Activated T-helper 1 cell treated with anti-CD3 and anti-CD28 coated beads, Interleukin-12 subunit alpha, Interleukin-12 subunit beta, Interleukin-2, Interleukin-4 antibody, amounts not matched to agents 30 ng/mL and 10 ng/mL and 1 ng/mL, durations not matched to agents 14 hours and 24 hours and 36 hours (primary cell): ENCODE measurements around the gene PAAF1. TPM values are rescaled to one million over a fixed set of nuclear protein-coding genes. Genes with fewer than 3 reads are reported as not detected.
"Not testable (repeated sequence)": the region's sequence is repeated elsewhere in the genome, so short reads cannot be mapped to it uniquely, and the experiment has no call there.

ENCODE experiments used
- DNase-seq: peaks from one replicate; pipeline ENCODE4 v3.0.0; 2021; ENCODE audit warnings: low spot score
- H3K27ac Mint-ChIP-seq: one replicate; pipeline ENCODE4 v1.8.0; 2021; ENCODE audit warnings: mild to moderate bottlenecking, mixed read lengths
- H3K27me3 Mint-ChIP-seq: one replicate; pipeline ENCODE4 v1.8.0; 2022; ENCODE audit warnings: mild to moderate bottlenecking, moderate library complexity, mixed read lengths; ENCODE audit not compliant: insufficient read depth
- H3K36me3 Mint-ChIP-seq: one replicate; pipeline ENCODE4 v1.8.0; 2021; ENCODE audit warnings: low read depth, mixed read lengths
- H3K4me1 Mint-ChIP-seq: one replicate; pipeline ENCODE4 v1.8.0; 2021; ENCODE audit warnings: low read depth, mixed read lengths
- H3K4me3 Mint-ChIP-seq: one replicate; pipeline ENCODE4 v1.8.0; 2021; ENCODE audit warnings: mild to moderate bottlenecking, moderate library complexity, mixed read lengths
- H3K9me3 Mint-ChIP-seq: one replicate; pipeline ENCODE4 v1.8.0; 2021; ENCODE audit warnings: mixed read lengths
- intact Hi-C: fragments of 100-400 bp; cut with micrococcal nuclease; formaldehyde crosslinking; loops from one replicate; pipeline ENCODE4 v1.15.1; 2024
- total RNA-seq: library from RNA; stranded (reverse); gene quantifications from 2 replicates; pipeline ENCODE4 v1.2.3, GENCODE V29; 2022

The PAAF1 gene
- total RNA-seq, 1 donor from 2014 or later = 25.0 TPM

- Mint-ChIP-seq H3K4me3 (no peak overlapping the region), H3K36me3 (peaks cover 20% of the 10 kb centered on the region), H3K27ac (no peak overlapping the region), H3K9me3 (no peaks in the 10 kb centered on the region), H3K27me3 (no peaks in the 10 kb centered on the region), H3K4me1 (no peaks in the 10 kb centered on the region)
- intact Hi-C loops = no loop called here
- DNase-seq = no peak
These were observed 16.2 kb downstream of the PAAF1 start for GRCh38 chr11:73893041-73893440.

GRCh38 chr11:73894725-73895335 lies 18.0 kb downstream of the PAAF1 start:
- intact Hi-C loops = no loop called here
- Mint-ChIP-seq H3K4me3 (no peak overlapping the region), H3K27ac (no peak overlapping the region), H3K9me3 (no peaks in the 10 kb centered on the region), H3K27me3 (no peaks in the 10 kb centered on the region), H3K36me3 (peaks cover 14% of the 10 kb centered on the region), H3K4me1 (no peaks in the 10 kb centered on the region)
- no peak for DNase-seq

DNA sequence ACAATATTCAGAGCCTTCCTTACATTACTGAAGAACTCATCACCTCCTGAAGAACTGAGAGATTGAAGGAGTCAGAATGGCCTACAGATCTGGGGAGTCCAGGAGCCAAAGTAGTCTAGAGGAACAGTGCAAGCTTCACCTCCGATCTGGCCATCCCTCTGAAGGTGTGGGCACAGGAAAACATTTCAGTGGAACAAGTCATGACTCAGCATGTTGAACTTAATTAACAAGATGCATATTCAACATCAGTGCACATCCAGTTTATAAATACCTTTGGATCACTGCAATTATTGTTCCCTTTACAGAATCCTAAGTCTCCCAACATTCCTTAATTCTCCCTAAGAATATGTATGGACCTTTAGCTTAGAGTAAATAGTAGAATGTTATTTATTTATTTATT lies 25.5 kb downstream of the PAAF1 start:
- H3K27ac Mint-ChIP-seq = no peak overlapping the region
- no peaks in the 10 kb centered on the region for H3K9me3 Mint-ChIP-seq
- intact Hi-C loops = no loop called here
- no peaks in the 10 kb centered on the region for H3K27me3 Mint-ChIP-seq
- H3K4me1 Mint-ChIP-seq = no peaks in the 10 kb centered on the region
- DNase-seq = no peak
- no peak overlapping the region for H3K4me3 Mint-ChIP-seq
- H3K36me3 Mint-ChIP-seq = peaks cover 12% of the 10 kb centered on the region

- no peak overlapping the region for H3K27ac Mint-ChIP-seq
- H3K4me1 Mint-ChIP-seq = no peaks in the 10 kb centered on the region
- H3K36me3 Mint-ChIP-seq = peaks cover 8% of the 10 kb centered on the region
- H3K27me3 Mint-ChIP-seq = no peaks in the 10 kb centered on the region
- intact Hi-C loops = no loop called here
- H3K9me3 Mint-ChIP-seq = no peaks in the 10 kb centered on the region
- no peak overlapping the region for H3K4me3 Mint-ChIP-seq
- DNase-seq = no peak
These were observed 30.4 kb downstream of the PAAF1 start for GRCh38 chr11:73907191-73907590.

DNA sequence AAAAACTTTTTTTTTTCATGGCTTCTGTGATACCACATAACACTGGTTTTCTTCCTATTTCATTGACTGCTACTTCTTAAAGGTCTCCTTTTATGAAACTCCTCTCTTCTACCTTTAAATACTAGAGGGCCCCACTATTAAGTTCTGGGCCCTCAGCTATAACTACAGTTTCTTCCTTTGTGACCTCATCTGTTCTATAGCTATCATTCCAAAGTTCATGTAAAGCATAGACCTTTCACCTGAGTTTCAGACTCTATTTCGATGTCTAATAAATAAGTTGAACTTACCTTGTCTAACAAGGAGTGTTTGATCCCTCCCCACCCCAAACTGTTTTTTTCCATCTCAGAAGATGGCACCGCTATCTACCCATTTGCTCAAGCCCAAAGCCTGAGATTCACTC lies 35.2 kb downstream of the PAAF1 start:
- intact Hi-C loops = no loop called here
- H3K4me1 Mint-ChIP-seq = no peaks in the 10 kb centered on the region
- no peaks in the 10 kb centered on the region for H3K9me3 Mint-ChIP-seq
- no peak for DNase-seq
- H3K4me3 Mint-ChIP-seq = no peak overlapping the region
- peaks cover 23% of the 10 kb centered on the region for H3K36me3 Mint-ChIP-seq
- H3K27me3 Mint-ChIP-seq = no peaks in the 10 kb centered on the region
- no peak overlapping the region for H3K27ac Mint-ChIP-seq

- no peaks in the 10 kb centered on the region for H3K27me3 Mint-ChIP-seq
- intact Hi-C loops = no loop called here
- no peak overlapping the region for H3K27ac Mint-ChIP-seq
- H3K9me3 Mint-ChIP-seq = no peaks in the 10 kb centered on the region
- peaks cover 26% of the 10 kb centered on the region for H3K36me3 Mint-ChIP-seq
- H3K4me1 Mint-ChIP-seq = no peaks in the 10 kb centered on the region
- DNase-seq = no peak
- no peak overlapping the region for H3K4me3 Mint-ChIP-seq
These were observed 36.7 kb downstream of the PAAF1 start for GRCh38 chr11:73913472-73913871.

GRCh38 chr11:73914284-73914683 lies 37.5 kb downstream of the PAAF1 start:
- no peaks in the 10 kb centered on the region for H3K9me3 Mint-ChIP-seq
- peaks cover 30% of the 10 kb centered on the region for H3K36me3 Mint-ChIP-seq
- H3K27me3 Mint-ChIP-seq = no peaks in the 10 kb centered on the region
- no peak overlapping the region for H3K4me3 Mint-ChIP-seq
- H3K4me1 Mint-ChIP-seq = no peaks in the 10 kb centered on the region
- no peak for DNase-seq
- intact Hi-C loops = no loop called here
- H3K27ac Mint-ChIP-seq = no peak overlapping the region

- intact Hi-C loops = no loop called here
- Mint-ChIP-seq H3K4me3 (no peak overlapping the region), H3K27ac (no peak overlapping the region), H3K9me3 (no peaks in the 10 kb centered on the region), H3K4me1 (no peaks in the 10 kb centered on the region), H3K36me3 (peaks cover 31% of the 10 kb centered on the region), H3K27me3 (no peaks in the 10 kb centered on the region)
- DNase-seq = no peak
These were observed 39.6 kb downstream of the PAAF1 start for GRCh38 chr11:73916435-73916834.

- H3K4me3 Mint-ChIP-seq = no peak overlapping the region
- peaks cover 23% of the 10 kb centered on the region for H3K36me3 Mint-ChIP-seq
- intact Hi-C loops = no loop called here
- H3K27me3 Mint-ChIP-seq = no peaks in the 10 kb centered on the region
- no peaks in the 10 kb centered on the region for H3K9me3 Mint-ChIP-seq
- H3K4me1 Mint-ChIP-seq = no peaks in the 10 kb centered on the region
- DNase-seq = no peak
- no peak overlapping the region for H3K27ac Mint-ChIP-seq
These were observed 44.4 kb downstream of the PAAF1 start for GRCh38 chr11:73921180-73921579.

GRCh38 chr11:73929388-73929787 lies 52.6 kb downstream of the PAAF1 start:
- no peak for DNase-seq
- Mint-ChIP-seq H3K4me1 (no peaks in the 10 kb centered on the region), H3K36me3 (peaks cover 13% of the 10 kb centered on the region), H3K9me3 (no peaks in the 10 kb centered on the region), H3K27ac (no peak overlapping the region), H3K4me3 (no peak overlapping the region), H3K27me3 (no peaks in the 10 kb centered on the region)
- intact Hi-C loops = no loop called here

DNA sequence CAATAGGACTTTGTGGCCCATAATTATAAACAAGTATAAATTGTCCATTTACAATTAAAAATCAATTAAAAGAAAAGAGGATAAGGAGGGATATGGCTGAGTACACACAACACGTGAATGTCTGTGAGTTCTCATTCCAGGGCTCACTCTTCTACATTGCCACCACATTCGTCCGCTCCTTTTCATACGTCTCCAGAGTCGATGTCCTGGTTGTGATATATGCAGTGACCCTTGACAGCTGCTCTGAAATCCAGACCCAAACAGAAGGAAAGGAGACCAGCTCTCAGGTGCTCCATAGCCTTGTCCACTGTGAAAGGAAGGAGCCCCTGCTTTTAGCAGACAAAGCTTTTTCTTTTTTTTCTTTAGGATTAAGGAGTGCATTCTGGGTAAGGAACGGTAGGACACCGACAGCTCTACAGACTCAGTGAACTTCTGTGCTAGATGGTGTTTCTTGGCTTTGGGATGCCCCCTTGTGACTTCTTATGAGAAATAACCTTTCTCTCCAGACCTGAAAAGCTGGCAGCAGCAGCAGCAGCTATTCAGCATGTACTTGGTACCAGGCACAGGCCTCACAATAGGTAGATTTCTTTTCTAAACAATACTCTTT lies 54.3 kb downstream of the PAAF1 start:
- Mint-ChIP-seq H3K36me3 (peaks cover 11% of the 10 kb centered on the region), H3K4me1 (no peaks in the 10 kb centered on the region), H3K9me3 (no peaks in the 10 kb centered on the region), H3K4me3 (no peak overlapping the region), H3K27me3 (no peaks in the 10 kb centered on the region), H3K27ac (no peak overlapping the region)
- intact Hi-C loops = loop anchor here (1.0 kb wide), 1 partner anchor 306 kb away; no protein-coding TSS in a partner anchor
- DNase-seq = no peak

DNA sequence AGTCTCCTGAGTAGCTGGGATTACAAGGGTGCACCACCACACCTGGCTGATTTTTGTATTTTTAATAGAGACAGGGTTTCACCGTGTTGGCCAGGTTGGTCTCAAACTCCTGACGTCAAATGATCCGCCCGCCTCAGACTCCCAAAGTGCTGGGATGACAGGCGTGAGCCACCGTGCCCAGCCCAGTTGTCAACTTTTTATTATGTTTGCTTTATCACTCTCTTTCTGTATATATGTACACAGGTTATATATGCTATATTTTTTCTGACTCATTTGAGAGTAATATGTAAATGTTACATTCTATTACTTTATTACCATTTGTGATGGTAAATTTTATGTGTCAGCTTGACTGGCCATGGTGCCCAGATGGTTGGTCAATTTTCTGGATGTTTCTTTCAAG lies 55.2 kb downstream of the PAAF1 start:
- H3K4me1 Mint-ChIP-seq = no peaks in the 10 kb centered on the region
- peaks cover 9% of the 10 kb centered on the region for H3K36me3 Mint-ChIP-seq
- intact Hi-C loops = loop anchor here (1.0 kb wide), 1 partner anchor 307 kb away; no protein-coding TSS in a partner anchor

GRCh38 chr11:73932781-73933180 lies 56.0 kb downstream of the PAAF1 start:
- Mint-ChIP-seq H3K27ac (no peak overlapping the region), H3K9me3 (no peaks in the 10 kb centered on the region), H3K36me3 (peaks cover 6% of the 10 kb centered on the region), H3K27me3 (no peaks in the 10 kb centered on the region), H3K4me3 (no peak overlapping the region), H3K4me1 (no peaks in the 10 kb centered on the region)
- intact Hi-C loops = no loop called here
- DNase-seq = no peak

More for the DNA sequence above, 55.2 kb downstream of the PAAF1 start:
- Mint-ChIP-seq H3K27ac (no peak overlapping the region), H3K27me3 (no peaks in the 10 kb centered on the region), H3K4me3 (no peak overlapping the region), H3K9me3 (no peaks in the 10 kb centered on the region)
- no peak for DNase-seq

DNA sequence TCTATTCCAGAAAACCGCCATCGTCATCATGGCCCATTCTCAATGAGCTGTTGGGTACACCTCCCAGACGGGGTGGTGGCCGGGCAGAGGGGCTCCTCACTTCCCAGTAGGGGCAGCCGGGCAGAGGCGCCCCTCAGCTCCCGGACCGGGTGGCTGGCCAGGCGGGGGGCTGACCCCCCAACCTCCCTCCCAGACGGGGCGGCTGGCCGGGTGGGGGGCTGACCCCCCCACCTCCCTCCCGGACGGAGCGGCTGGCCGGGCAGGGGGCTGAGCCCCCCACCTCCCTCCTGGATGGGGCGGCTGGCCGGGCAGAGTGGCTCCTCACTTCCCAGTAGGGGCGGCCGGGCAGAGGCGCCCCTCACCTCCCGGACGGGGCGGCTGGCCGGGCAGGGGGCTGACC lies 59.2 kb downstream of the PAAF1 start:
- H3K36me3 Mint-ChIP-seq, DNase-seq, H3K27me3 Mint-ChIP-seq, H3K27ac Mint-ChIP-seq, H3K4me3 Mint-ChIP-seq, H3K4me1 Mint-ChIP-seq, intact Hi-C loops, H3K9me3 Mint-ChIP-seq: not testable (repeated sequence)
